CD14-positive monocyte (primary cell): ENCODE measurements around the gene CENPC. TPM values are rescaled to one million over a fixed set of nuclear protein-coding genes. Genes with fewer than 3 reads are reported as not detected.
A peak's percentile ranks its signal among the peaks of the same experiment; 100 is the strongest.

ENCODE experiments used
- DNase-seq, 3 donors: peaks; one replicate each; pipeline ENCODE4 v3.0.0-alpha.2; 2011 to 2022
- H2AFZ ChIP-seq: 2 replicates; pipeline ENCODE4 v1.6.0; 2012; ENCODE audit warnings: mild to moderate bottlenecking, low read depth, low read length, inconsistent platforms; ENCODE audit not compliant: insufficient read depth, poor library complexity, severe bottlenecking
- H3K27ac ChIP-seq, 2 donors: 1 replicate in 1 of 2; 2 replicates in 1 of 2; pipeline ENCODE4 v1.5.1; 2012 to 2013; ENCODE audit warnings: low read length in 2 of 2, control low read depth in 1 of 2, inconsistent platforms in 1 of 2, low read depth in 1 of 2, mild to moderate bottlenecking in 1 of 2
- H3K27me3 ChIP-seq, 2 donors: one replicate each; pipeline versions ENCODE4 v1.6.0 to v1.6.1; 2011 to 2013; ENCODE audit warnings: low read length in 2 of 2; ENCODE audit not compliant: control insufficient read depth in 2 of 2, insufficient read depth in 2 of 2
- H3K36me3 ChIP-seq, 2 donors: replicated peaks in 1 of 2; 1 replicate in 1 of 2; 2 replicates in 1 of 2; pipeline versions ENCODE4 v1.5.1 to v1.6.1; 2012 to 2013; ENCODE audit warnings: low read length in 2 of 2, control low read depth in 1 of 2, inconsistent platforms in 1 of 2, mild to moderate bottlenecking in 1 of 2; ENCODE audit not compliant: insufficient read depth in 2 of 2, control insufficient read depth in 1 of 2
- H3K4me1 ChIP-seq, 2 donors: 1 replicate in 1 of 2; 2 replicates in 1 of 2; pipeline versions ENCODE4 v1.5.1 to v1.6.1; 2012 to 2013; ENCODE audit warnings: low read length in 2 of 2, control low read depth in 1 of 2, inconsistent platforms in 1 of 2, mild to moderate bottlenecking in 1 of 2, moderate library complexity in 1 of 2; ENCODE audit not compliant: insufficient read depth in 2 of 2, control insufficient read depth in 1 of 2
- H3K4me2 ChIP-seq: replicated peaks from 2 replicates; pipeline ENCODE3; 2012; ENCODE audit warnings: low read length, moderate library complexity, mild to moderate bottlenecking; ENCODE audit not compliant: poor library complexity, severe bottlenecking; ENCODE audit errors: extremely low read depth
- H3K4me3 ChIP-seq, 3 experiments: fragments of 200-600 bp in 1 of 3; sonication (generic) in 1 of 3; replicated peaks in 1 of 3; 1 replicate in 2 of 3; 2 replicates in 1 of 3; pipeline ENCODE4 v1.5.1; 2011 to 2013; ENCODE audit warnings: low read length in 3 of 3, mild to moderate bottlenecking in 3 of 3, control low read depth in 2 of 3, low read depth in 2 of 3, inconsistent platforms in 1 of 3, moderate library complexity in 1 of 3
- H3K79me2 ChIP-seq: 2 replicates; pipeline ENCODE4 v1.6.0; 2012; ENCODE audit warnings: mild to moderate bottlenecking, control low read depth, inconsistent platforms, low read length, moderate library complexity; ENCODE audit not compliant: insufficient read depth
- H3K9ac ChIP-seq: 2 replicates; pipeline ENCODE4 v1.6.0; 2017; ENCODE audit warnings: low read length, mild to moderate bottlenecking; ENCODE audit not compliant: insufficient read depth, poor library complexity, severe bottlenecking
- H3K9me3 ChIP-seq, 2 donors: replicated peaks in 1 of 2; 1 replicate in 1 of 2; 2 replicates in 1 of 2; pipeline versions ENCODE4 v1.5.1 to v1.6.1; 2012 to 2013; ENCODE audit warnings: low read length in 2 of 2, control low read depth in 1 of 2; ENCODE audit not compliant: control insufficient read depth in 1 of 2, insufficient read depth in 1 of 2
- H4K20me1 ChIP-seq: 2 replicates; pipeline ENCODE4 v1.6.0; 2012; ENCODE audit warnings: mild to moderate bottlenecking, low read length, control low read depth, moderate library complexity; ENCODE audit not compliant: insufficient read depth
- H3K27ac Mint-ChIP-seq, 7 donors: one replicate each; pipeline ENCODE4 v1.8.0; 2020; ENCODE audit warnings: mild to moderate bottlenecking in 7 of 7, mixed read lengths in 7 of 7, moderate library complexity in 6 of 7, inconsistent platforms in 2 of 7
- H3K27me3 Mint-ChIP-seq, 3 donors: one replicate each; pipeline ENCODE4 v1.8.0; 2021 to 2022; ENCODE audit warnings: low read depth in 3 of 3, mild to moderate bottlenecking in 3 of 3, mixed read lengths in 3 of 3, moderate library complexity in 3 of 3, inconsistent platforms in 1 of 3
- H3K36me3 Mint-ChIP-seq, 2 donors: one replicate each; pipeline ENCODE4 v1.8.0; 2020; ENCODE audit warnings: mixed read lengths in 2 of 2, inconsistent platforms in 1 of 2, mild to moderate bottlenecking in 1 of 2
- H3K4me1 Mint-ChIP-seq: one replicate; pipeline ENCODE4 v1.8.0; 2020; ENCODE audit warnings: mild to moderate bottlenecking, mixed read lengths
- H3K4me3 Mint-ChIP-seq, 2 donors: one replicate each; pipeline ENCODE4 v1.8.0; 2020; ENCODE audit warnings: mild to moderate bottlenecking in 2 of 2, mixed read lengths in 2 of 2, moderate library complexity in 1 of 2
- H3K9me3 Mint-ChIP-seq, 7 donors: one replicate each; pipeline ENCODE4 v1.8.0; 2020 to 2022; ENCODE audit warnings: mixed read lengths in 7 of 7, mild to moderate bottlenecking in 6 of 7, moderate library complexity in 6 of 7, inconsistent platforms in 2 of 7
- CTCF ChIP-seq: fragments of 200-600 bp; IDR thresholded peaks from one replicate; pipeline ENCODE4 v1.8.0; 2022; ENCODE audit warnings: antibody characterized with exemption, mild to moderate bottlenecking
- WGBS: methylation state at CpG from one replicate; pipeline ENCODE4 v1.1.5; 2013; ENCODE audit warnings: missing lambda C conversion rate; ENCODE audit not compliant: insufficient coverage; 5-methylcytosine and 5-hydroxymethylcytosine counted together
- intact Hi-C, 2 donors: fragments of 100-400 bp; cut with micrococcal nuclease; formaldehyde crosslinking; loops; one replicate each; pipeline versions ENCODE4 v1.15.0 to v1.15.1; 2023
- polyA plus RNA-seq, 3 donors: library from polyadenylated mRNA; depleted of rRNA in 1 of 3; unstranded in 2 of 3; stranded (reverse) in 1 of 3; fragments of 300-500 nt in 2 of 3; fragments of >200 nt in 1 of 3; fragmentation: Illumina TruSeq in 2 of 3; gene quantifications; 1 replicate in 2 of 3; 2 replicates in 1 of 3; pipeline ENCODE4 v1.2.3, GENCODE V29; 2012 to 2021

The CENPC gene
- polyA plus RNA-seq, 3 donors: 6.3 to 7.2 (median 6.7) TPM

GRCh38 chr4:67549123-67549522 is 3.8 kb upstream of the CENPC start:
- peaks cover 6% of the 10 kb centered on the region for H3K4me1 Mint-ChIP-seq
- peak in 2 of 3 donors; percentile 8 to 9 for DNase-seq
- WGBS: no CpG with 5 or more reads among the region's 1 CpG
- peaks cover 12% of the 10 kb centered on the region for H3K79me2 ChIP-seq
- H2AFZ ChIP-seq: no peak overlapping the region
- no peak overlapping the region for H3K9ac ChIP-seq
- H3K4me3 ChIP-seq: no peak overlapping the region
- no peak overlapping the region for H3K4me2 ChIP-seq
- no peaks in the 10 kb centered on the region for H3K9me3 ChIP-seq
- no peak overlapping the region for H3K27ac ChIP-seq
- H3K36me3 ChIP-seq: no peaks in the 10 kb centered on the region
- H3K9me3 Mint-ChIP-seq: peaks cover 0 to 2% (median 0%) of the 10 kb centered on the region in 7 donors
- H4K20me1 ChIP-seq: no peaks in the 10 kb centered on the region
- H3K27ac Mint-ChIP-seq: no peak overlapping the region
- H3K4me3 Mint-ChIP-seq: no peak overlapping the region
- peaks cover 4 to 9% of the 10 kb centered on the region in 2 donors for H3K4me1 ChIP-seq
- H3K36me3 Mint-ChIP-seq: no peaks in the 10 kb centered on the region
- H3K27me3 ChIP-seq: no peaks in the 10 kb centered on the region
- intact Hi-C loops: loop anchor here in 1 of 2 donors (10.0 kb wide), 1 partner anchor 146 kb away; no protein-coding TSS in a partner anchor
- TF ChIP-seq CTCF: peak; percentile 26
- no peaks in the 10 kb centered on the region for H3K27me3 Mint-ChIP-seq

GRCh38 chr4:67546971-67547370 is 1.7 kb upstream of the CENPC start:
- Mint-ChIP-seq H3K4me1 (peaks cover 21% of the 10 kb centered on the region), H3K27me3 (no peaks in the 10 kb centered on the region), H3K36me3 (peaks cover 8 to 11% of the 10 kb centered on the region in 2 donors), H3K27ac (no peak overlapping the region), H3K9me3 (peaks cover 0 to 2% (median 0%) of the 10 kb centered on the region in 7 donors), H3K4me3 (no peak overlapping the region)
- WGBS: no CpG with 5 or more reads among the region's 4 CpGs
- no peak for TF ChIP-seq CTCF
- H3K27me3 ChIP-seq: no peaks in the 10 kb centered on the region
- no peaks in the 10 kb centered on the region for H3K9me3 ChIP-seq
- no peak for DNase-seq
- H3K79me2 ChIP-seq: peaks cover 33% of the 10 kb centered on the region
- peak overlapping the region; percentile 6 for H2AFZ ChIP-seq
- no peak overlapping the region for H3K9ac ChIP-seq
- H3K4me2 ChIP-seq: no peak overlapping the region
- H3K4me3 ChIP-seq: no peak overlapping the region
- no peaks in the 10 kb centered on the region for H4K20me1 ChIP-seq
- H3K4me1 ChIP-seq: peaks cover 11 to 13% of the 10 kb centered on the region in 2 donors
- intact Hi-C loops: loop anchor here in 1 of 2 donors (10.0 kb wide), 1 partner anchor 148 kb away; no protein-coding TSS in a partner anchor
- peaks cover 7 to 13% of the 10 kb centered on the region in 2 donors for H3K36me3 ChIP-seq
- H3K27ac ChIP-seq: no peak overlapping the region
